NCI-H69 (cell line): ENCODE data around the gene ACTN4.

Experiments
- DNase-seq: peaks from one replicate; lab custom pipeline; 2025; lab: John Stamatoyannopoulos, UW

ACTN4 gene

GRCh38 chr19:38695832-38696728 lies 48.6 kb downstream of the ACTN4 start:
- no peak for DNase-seq

GRCh38 chr19:38696729-38697055 lies 49.2 kb downstream of the ACTN4 start:
- no peak for DNase-seq

GRCh38 chr19:38697197-38697596 lies 49.7 kb downstream of the ACTN4 start:
- no peak for DNase-seq

GRCh38 chr19:38697641-38698071 lies 50.2 kb downstream of the ACTN4 start:
- no peak for DNase-seq

- no peak for DNase-seq
These were observed 51.0 kb downstream of the ACTN4 start for GRCh38 chr19:38698225-38699026.

GRCh38 chr19:38699027-38699346 lies 51.5 kb downstream of the ACTN4 start:
- no peak for DNase-seq

- DNase-seq: no peak
These were observed 52.3 kb downstream of the ACTN4 start for GRCh38 chr19:38699647-38700349.

- no peak for DNase-seq
These were observed 53.0 kb downstream of the ACTN4 start for GRCh38 chr19:38700350-38700901.

- DNase-seq: no peak
These were observed 53.5 kb downstream of the ACTN4 start for GRCh38 chr19:38700902-38701454.

- no peak for DNase-seq
These were observed 54.1 kb downstream of the ACTN4 start for GRCh38 chr19:38701455-38702063.

GRCh38 chr19:38702278-38702677 lies 54.8 kb downstream of the ACTN4 start:
- DNase-seq: no peak

- DNase-seq: no peak
These were observed 56.1 kb downstream of the ACTN4 start for GRCh38 chr19:38703509-38703908.

GRCh38 chr19:38704488-38705026 lies 57.1 kb downstream of the ACTN4 start:
- DNase-seq: no peak

- no peak for DNase-seq
These were observed 58.0 kb downstream of the ACTN4 start for GRCh38 chr19:38705197-38706019.

- no peak for DNase-seq
These were observed 59.5 kb downstream of the ACTN4 start for GRCh38 chr19:38706792-38707511.

GRCh38 chr19:38707512-38708114 lies 60.2 kb downstream of the ACTN4 start:
- DNase-seq: no peak

GRCh38 chr19:38708413-38709024 lies 61.1 kb downstream of the ACTN4 start:
- DNase-seq: no peak

- no peak for DNase-seq
These were observed 61.7 kb downstream of the ACTN4 start for GRCh38 chr19:38709119-38709518.
